ENCODE measurements around the gene PLEKHA1.

The PLEKHA1 gene

GRCh38 chr10:122379537-122379936 lies 5.0 kb downstream of the PLEKHA1 start:
- no peak for DNase-seq

DNA sequence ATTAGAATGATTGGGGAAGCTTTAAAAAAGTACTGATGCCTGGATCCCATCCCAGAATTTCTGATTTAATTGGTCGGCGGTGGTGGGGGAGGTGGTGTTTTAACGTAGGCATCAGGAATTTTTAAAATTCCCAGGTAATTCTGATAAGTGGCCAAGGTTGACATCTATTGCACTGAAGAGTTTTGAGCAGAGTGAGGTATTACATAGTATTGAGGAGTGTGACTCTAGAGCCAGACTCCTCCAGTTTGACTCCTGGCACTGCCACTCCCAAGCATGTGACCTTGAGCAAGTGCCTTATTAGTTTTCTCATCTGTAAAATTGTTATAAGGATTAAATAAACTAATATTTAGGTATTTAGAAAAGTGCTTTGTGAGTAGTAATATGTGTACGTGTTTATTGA lies 6.2 kb downstream of the PLEKHA1 start:
- no peak for DNase-seq

GRCh38 chr10:122381680-122382079 lies 7.2 kb downstream of the PLEKHA1 start:
- no peak for DNase-seq

DNA sequence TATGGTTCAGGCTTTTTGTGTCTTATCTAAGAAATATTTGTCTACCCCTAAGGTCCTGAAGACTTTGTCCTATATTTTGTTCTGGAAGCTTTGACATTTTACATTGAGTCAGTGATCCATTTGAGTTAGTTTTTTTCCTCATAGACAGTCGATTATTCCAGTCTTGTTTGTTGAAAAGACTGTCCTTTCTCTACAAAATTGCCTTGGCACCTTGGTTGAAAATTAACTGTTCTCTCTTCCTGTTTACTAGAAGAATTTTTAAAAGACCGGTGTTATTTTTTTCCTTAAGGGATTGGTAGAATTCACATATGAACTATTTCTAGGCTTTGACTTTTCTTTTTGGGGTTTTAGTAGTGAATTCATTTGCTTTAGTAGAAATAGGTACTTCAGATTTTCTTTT lies 12.0 kb downstream of the PLEKHA1 start:
- DNase-seq: no peak

- DNase-seq: no peak
These were observed 13.1 kb downstream of the PLEKHA1 start for GRCh38 chr10:122387572-122387971.

- no peak for DNase-seq
These were observed 13.9 kb downstream of the PLEKHA1 start for GRCh38 chr10:122388287-122388997.

GRCh38 chr10:122390271-122390670 lies 15.8 kb downstream of the PLEKHA1 start:
- no peak for DNase-seq

DNA sequence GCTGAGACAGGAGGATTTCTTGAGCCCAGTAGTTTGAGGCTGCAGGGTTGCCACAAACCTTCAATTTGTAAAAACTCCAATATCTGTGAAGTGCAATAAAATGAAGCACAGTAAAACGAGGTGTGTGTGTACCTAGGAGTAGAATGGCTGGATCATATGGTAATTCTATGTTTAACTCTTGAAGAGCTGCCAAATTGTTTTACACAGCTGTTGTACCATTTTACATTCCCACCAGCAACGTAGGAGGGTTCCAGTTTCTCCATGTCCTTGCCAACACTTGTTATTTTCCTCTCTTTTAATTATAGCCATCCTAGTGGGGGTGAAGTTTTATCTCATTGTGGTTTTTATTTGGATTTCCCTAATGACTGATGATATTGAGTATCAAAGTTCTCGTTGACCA lies 16.2 kb downstream of the PLEKHA1 start:
- DNase-seq: no peak

GRCh38 chr10:122391875-122392274 lies 17.4 kb downstream of the PLEKHA1 start:
- no peak for DNase-seq

GRCh38 chr10:122392835-122393234 lies 18.3 kb downstream of the PLEKHA1 start:
- DNase-seq: no peak

DNA sequence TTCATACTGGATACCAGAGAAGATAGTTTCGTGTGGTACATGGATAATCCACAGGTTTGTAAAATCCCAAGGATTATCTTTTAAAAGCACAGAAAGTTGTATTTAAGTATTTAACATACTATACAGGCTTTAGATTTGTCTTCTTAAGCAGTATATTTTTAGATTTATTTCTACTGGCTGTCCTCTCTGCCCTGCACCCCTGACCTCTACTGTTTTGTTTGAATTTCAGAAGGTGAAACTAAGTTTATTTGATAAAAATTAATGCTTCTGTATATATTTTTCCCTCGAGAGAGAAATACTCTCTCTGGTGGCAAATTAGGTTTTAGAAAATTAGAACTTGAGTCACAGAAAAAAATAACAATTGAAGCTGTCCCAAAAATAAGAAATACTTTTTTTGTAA lies 18.8 kb downstream of the PLEKHA1 start:
- no peak for DNase-seq

DNA sequence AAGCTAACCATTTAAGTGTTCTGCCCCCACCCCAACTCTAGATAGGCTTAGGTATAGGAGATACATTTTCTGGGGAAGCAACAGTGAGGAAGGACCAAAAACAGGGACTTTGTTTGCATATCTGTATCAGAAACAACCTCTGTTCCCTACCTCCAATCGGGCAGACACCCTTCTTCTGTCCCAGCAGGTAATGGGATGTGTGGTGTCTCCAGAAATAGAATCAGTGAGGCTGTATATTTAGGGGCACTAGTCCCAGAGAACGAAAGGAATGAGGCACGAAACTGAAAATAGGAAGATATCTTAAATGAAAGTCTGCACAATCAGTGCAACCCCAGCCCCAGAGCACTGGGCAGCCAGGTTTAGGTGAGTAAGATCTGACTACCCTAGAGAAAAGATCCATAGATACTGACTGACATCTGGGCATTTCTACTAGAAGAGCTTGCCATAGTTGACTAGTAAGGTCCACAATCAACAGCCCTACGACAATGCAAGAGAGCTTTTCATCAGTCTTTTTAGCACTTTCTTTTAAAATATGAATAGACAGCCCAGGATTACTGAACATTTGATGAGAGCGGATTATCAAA lies 28.1 kb downstream of the PLEKHA1 start:
- DNase-seq: no peak

DNA sequence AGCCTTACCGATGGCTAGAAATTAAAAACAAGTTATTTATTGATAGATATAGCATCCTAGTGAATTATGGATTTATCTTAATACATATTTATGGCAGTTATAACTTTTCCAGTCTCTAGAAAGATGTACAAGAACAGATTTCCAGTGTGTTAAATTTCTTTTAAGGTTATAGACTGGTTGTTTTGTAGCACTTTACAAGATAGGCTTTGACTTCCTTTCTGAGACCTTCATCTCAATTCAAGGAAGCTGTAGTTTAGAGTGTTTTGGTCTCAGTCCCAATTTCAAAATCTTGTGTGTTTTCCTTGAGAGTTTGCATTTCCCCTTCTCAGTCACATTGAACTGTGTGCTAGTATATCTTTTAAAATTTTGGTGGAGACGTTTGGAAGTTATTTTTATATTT lies 30.1 kb downstream of the PLEKHA1 start:
- DNase-seq: no peak

DNA sequence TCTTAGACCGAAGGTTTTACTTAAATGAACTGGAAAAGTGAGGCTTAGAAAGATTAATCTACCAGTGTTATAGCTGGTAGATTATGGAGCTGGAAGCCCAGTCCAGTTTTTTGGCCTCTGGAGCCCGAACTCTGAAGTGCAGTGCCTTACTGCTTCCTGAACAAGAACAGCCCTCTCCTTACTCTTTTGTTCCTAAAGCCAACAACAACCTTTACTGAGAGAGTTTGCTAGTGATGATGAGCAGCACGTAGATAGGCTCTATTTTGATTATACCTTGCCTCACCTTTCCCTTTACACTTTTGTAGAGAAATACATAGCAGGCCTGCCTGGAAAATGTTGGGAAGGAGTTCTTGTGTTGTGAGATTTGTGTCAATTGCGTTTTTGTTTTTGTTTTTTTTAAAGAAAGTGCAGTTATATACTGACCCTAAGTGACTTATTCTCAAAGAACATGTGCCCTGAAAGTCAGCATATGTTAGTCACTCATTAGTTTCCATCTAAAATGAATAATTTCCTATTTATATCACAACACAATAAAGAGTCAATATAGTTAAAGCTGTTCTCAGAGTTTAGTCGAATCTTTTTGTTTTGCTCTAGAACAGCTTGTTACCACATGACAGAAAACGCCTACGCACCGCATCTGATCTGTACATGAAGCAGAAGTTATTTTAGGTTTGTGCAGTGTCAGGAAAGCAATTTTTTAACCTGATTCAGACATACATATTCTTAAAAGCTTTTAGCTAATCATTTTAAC lies 33.0 kb downstream of the PLEKHA1 start:
- DNase-seq: no peak

GRCh38 chr10:122413327-122413726 lies 38.8 kb downstream of the PLEKHA1 start:
- no peak for DNase-seq

DNA sequence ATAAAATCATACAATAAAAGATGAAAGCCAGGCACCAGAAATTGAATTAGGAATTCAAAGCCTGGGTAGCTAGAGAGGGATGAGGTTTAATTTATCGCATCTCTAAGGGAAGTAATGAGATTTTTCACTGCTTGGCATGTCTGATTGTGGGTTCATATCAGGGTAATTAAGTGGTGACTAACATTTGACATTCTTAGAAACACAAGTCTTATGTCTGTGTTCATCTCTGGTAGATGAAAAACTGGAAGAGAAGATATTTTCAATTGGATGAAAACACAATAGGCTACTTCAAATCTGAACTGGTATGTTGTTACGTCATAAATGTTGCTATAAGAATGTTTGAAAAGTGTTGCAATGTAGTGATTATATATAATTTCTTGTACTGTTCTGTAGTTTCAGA lies 43.2 kb downstream of the PLEKHA1 start:
- no peak for DNase-seq

GRCh38 chr10:122419016-122419415 lies 44.5 kb downstream of the PLEKHA1 start:
- DNase-seq: no peak

GRCh38 chr10:122419876-122420623 lies 45.5 kb downstream of the PLEKHA1 start:
- DNase-seq: no peak

- DNase-seq: no peak
These were observed 46.1 kb downstream of the PLEKHA1 start for GRCh38 chr10:122420624-122421007.

GRCh38 chr10:122421054-122421625 lies 46.6 kb downstream of the PLEKHA1 start:
- DNase-seq: no peak

- no peak for DNase-seq
These were observed 47.2 kb downstream of the PLEKHA1 start for GRCh38 chr10:122421742-122422141.

GRCh38 chr10:122422266-122422989 lies 47.9 kb downstream of the PLEKHA1 start:
- DNase-seq: no peak
